Amygdala (tissue), 56 donors: ENCODE data around the gene MTUS2.

Source experiments
- DNase-seq, 56 donors: peaks; one replicate each; lab custom pipeline; 2025; lab: John Stamatoyannopoulos, UW

MTUS2 gene

DNA sequence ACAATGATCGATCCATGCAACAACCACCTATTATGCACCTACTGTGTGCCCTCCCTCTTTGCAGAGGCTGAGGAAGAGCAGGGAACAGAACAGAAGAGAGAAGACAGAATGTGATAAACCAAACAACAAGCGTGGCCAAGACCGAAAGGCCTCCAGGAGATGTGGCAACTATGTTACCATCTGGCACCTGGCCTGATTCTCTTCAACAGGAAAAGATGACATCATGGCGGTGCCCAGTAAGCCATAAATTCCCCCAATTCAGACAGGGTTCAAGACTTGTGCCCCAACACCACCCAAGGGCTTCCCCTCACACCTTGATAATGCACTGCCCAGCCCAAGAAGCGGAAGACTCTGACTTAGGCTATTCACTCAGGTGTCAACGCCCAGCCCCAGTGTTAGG, 731.1 kb downstream of the MTUS2 start:
- DNase-seq, result no peak
